ENCODE results near the gene MYH7.

The MYH7 gene

DNA sequence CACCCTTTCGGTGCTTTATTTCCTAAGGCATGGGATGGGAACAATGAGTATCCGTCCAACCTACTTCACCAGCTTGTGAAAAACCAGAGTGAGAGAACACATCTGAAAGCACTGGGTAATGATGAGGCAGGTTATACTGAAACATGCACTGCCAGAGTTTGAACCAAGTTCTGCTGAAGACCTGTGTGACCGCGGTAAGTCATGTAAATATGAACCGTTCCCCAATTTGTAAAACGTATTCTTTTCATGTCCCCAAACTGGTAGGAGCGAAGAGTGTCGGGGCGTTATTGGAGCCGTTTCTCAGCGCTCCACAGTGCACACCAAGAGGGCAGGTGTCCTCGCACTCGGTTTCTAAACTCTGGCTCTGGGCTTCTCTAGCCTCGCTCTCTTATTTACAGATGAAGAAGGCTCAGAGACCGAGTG is 33.3 kb upstream of the MYH7 start:
- Histone ChIP-seq H3K9ac (ENCODE audit: low read length) (no peak overlapping the region), H3K4me3 (ENCODE audit: insufficient read depth, low read length, poor library complexity, severe bottlenecking) (peak overlapping the region; percentile 29), H3K4me2 (ENCODE audit: low read depth, low read length, poor library complexity, severe bottlenecking) (peak overlapping the region; percentile 85), H3K9me3 (ENCODE audit: insufficient read depth, low read length) (no peaks in the 10 kb centered on the region), H4K20me1 (ENCODE audit: low read depth, low read length) (no peaks in the 10 kb centered on the region), H3K27ac (ENCODE audit: low read depth, low read length) (no peak overlapping the region), H3K9me2 (replicated peaks; ENCODE audit: insufficient read depth, low read length) (no peaks in the 10 kb centered on the region), H2AFZ (ENCODE audit: low read depth, low read length, severe bottlenecking) (peak overlapping the region; percentile 94), H3K27me3 (ENCODE audit: low read length) (no peaks in the 10 kb centered on the region), H3F3A (ENCODE audit: insufficient read depth) (no peaks in the 10 kb centered on the region), H3K36me3 (ENCODE audit: low read length) (no peaks in the 10 kb centered on the region), H3K79me2 (ENCODE audit: insufficient read depth, low read length) (peaks cover 15% of the 10 kb centered on the region)
- TF ChIP-seq, protein P1, sequence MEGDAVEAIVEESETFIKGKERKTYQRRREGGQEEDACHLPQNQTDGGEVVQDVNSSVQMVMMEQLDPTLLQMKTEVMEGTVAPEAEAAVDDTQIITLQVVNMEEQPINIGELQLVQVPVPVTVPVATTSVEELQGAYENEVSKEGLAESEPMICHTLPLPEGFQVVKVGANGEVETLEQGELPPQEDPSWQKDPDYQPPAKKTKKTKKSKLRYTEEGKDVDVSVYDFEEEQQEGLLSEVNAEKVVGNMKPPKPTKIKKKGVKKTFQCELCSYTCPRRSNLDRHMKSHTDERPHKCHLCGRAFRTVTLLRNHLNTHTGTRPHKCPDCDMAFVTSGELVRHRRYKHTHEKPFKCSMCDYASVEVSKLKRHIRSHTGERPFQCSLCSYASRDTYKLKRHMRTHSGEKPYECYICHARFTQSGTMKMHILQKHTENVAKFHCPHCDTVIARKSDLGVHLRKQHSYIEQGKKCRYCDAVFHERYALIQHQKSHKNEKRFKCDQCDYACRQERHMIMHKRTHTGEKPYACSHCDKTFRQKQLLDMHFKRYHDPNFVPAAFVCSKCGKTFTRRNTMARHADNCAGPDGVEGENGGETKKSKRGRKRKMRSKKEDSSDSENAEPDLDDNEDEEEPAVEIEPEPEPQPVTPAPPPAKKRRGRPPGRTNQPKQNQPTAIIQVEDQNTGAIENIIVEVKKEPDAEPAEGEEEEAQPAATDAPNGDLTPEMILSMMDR (IDR thresholded peaks at IDR 0.05; ENCODE audit: insufficient read depth, low read length, poor library complexity, severe bottlenecking): no peak
- no peak for TF ChIP-seq EZH2phosphoT487 (conservative IDR thresholded peaks at IDR 0.05; ENCODE audit: low read length)

DNA sequence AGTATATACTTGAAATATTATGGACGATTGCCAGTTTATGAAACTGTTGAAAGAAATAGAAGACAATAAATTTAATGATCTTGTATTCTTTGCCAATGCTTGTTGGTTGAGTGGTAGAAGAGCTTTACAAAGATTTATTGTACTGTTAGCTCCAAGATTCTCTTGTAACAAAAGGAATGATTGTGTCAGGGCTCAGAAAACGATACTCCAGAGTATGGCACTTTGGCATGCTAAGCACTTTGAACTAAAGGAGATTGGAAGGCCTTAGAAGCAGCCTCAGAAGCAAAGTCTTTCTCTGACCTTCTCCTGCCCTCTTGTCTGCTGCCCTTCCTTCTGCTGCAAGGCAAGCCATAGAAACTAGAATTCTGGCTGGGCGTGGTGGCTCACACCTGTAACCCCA is 29.8 kb upstream of the MYH7 start:
- H3K9me2 ChIP-seq (replicated peaks; ENCODE audit: insufficient read depth, low read length): no peaks in the 10 kb centered on the region
- H3K4me2 ChIP-seq (ENCODE audit: low read depth, low read length, poor library complexity, severe bottlenecking): no peak overlapping the region
- peaks cover 7% of the 10 kb centered on the region for H3K79me2 ChIP-seq (ENCODE audit: insufficient read depth, low read length)
- H3K9ac ChIP-seq (ENCODE audit: low read length): no peak overlapping the region
- H3F3A ChIP-seq (ENCODE audit: insufficient read depth): no peaks in the 10 kb centered on the region
- no peaks in the 10 kb centered on the region for H3K27me3 ChIP-seq (ENCODE audit: low read length)
- no peaks in the 10 kb centered on the region for H3K9me3 ChIP-seq (ENCODE audit: insufficient read depth, low read length)
- no peak overlapping the region for H3K4me3 ChIP-seq (ENCODE audit: insufficient read depth, low read length, poor library complexity, severe bottlenecking)
- TF ChIP-seq, protein P1 (IDR thresholded peaks at IDR 0.05; ENCODE audit: insufficient read depth, low read length, poor library complexity, severe bottlenecking): no peak
- no peak for TF ChIP-seq EZH2phosphoT487 (conservative IDR thresholded peaks at IDR 0.05; ENCODE audit: low read length)
- no peak overlapping the region for H3K27ac ChIP-seq (ENCODE audit: low read depth, low read length)
- no peaks in the 10 kb centered on the region for H4K20me1 ChIP-seq (ENCODE audit: low read depth, low read length)
- no peak overlapping the region for H2AFZ ChIP-seq (ENCODE audit: low read depth, low read length, severe bottlenecking)
- H3K36me3 ChIP-seq (ENCODE audit: low read length): no peaks in the 10 kb centered on the region

DNA sequence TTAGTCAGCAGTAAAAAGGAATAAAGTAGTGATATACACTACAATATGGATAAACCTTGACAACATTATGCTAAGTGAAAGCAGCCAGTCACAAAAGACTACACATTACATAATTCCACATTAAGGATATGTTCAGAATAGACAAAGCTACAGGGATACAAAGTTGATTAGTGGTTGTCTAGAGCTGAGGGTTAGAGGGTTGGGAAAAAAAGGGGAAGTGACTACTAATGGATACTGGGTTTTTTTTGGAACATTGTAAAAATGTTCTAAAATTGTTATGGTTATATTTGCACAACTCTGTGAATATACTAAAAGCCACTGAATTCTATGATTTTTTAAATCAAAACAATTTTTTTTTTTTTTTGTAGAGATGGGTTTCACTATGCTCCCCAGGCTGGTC is 29.2 kb upstream of the MYH7 start:
- Histone ChIP-seq H3K9ac (ENCODE audit: low read length) (no peak overlapping the region), H3K9me3 (ENCODE audit: insufficient read depth, low read length) (no peaks in the 10 kb centered on the region), H3K36me3 (ENCODE audit: low read length) (no peaks in the 10 kb centered on the region), H2AFZ (ENCODE audit: low read depth, low read length, severe bottlenecking) (no peak overlapping the region), H3K79me2 (ENCODE audit: insufficient read depth, low read length) (peaks cover 1% of the 10 kb centered on the region), H4K20me1 (ENCODE audit: low read depth, low read length) (no peaks in the 10 kb centered on the region), H3K4me3 (ENCODE audit: insufficient read depth, low read length, poor library complexity, severe bottlenecking) (no peak overlapping the region), H3K27me3 (ENCODE audit: low read length) (no peaks in the 10 kb centered on the region), H3K27ac (ENCODE audit: low read depth, low read length) (no peak overlapping the region), H3F3A (ENCODE audit: insufficient read depth) (no peaks in the 10 kb centered on the region), H3K9me2 (replicated peaks; ENCODE audit: insufficient read depth, low read length) (no peaks in the 10 kb centered on the region), H3K4me2 (ENCODE audit: low read depth, low read length, poor library complexity, severe bottlenecking) (no peak overlapping the region)
- no peak for TF ChIP-seq EZH2phosphoT487 (conservative IDR thresholded peaks at IDR 0.05; ENCODE audit: low read length)
- TF ChIP-seq, protein P1 (IDR thresholded peaks at IDR 0.05; ENCODE audit: insufficient read depth, low read length, poor library complexity, severe bottlenecking): no peak
